Cerebellar cortex (tissue), 1 donor: ENCODE results near the gene TMPRSS9.
A peak's percentile ranks its signal among the peaks of the same experiment; 100 is the strongest.

Experiments used
- DNase-seq: peaks from one replicate; pipeline ENCODE4 v3.0.0-alpha.2; 2015; ENCODE audit warnings: low spot score

TMPRSS9 gene

GRCh38 chr19:2423071-2423914 is 63.2 kb downstream of the TMPRSS9 start:
- DNase-seq, result no peak

- no peak for DNase-seq
These were observed 64.0 kb downstream of the TMPRSS9 start for GRCh38 chr19:2423915-2424685.

- no peak for DNase-seq
These were observed 64.9 kb downstream of the TMPRSS9 start for GRCh38 chr19:2424686-2425621.

DNA sequence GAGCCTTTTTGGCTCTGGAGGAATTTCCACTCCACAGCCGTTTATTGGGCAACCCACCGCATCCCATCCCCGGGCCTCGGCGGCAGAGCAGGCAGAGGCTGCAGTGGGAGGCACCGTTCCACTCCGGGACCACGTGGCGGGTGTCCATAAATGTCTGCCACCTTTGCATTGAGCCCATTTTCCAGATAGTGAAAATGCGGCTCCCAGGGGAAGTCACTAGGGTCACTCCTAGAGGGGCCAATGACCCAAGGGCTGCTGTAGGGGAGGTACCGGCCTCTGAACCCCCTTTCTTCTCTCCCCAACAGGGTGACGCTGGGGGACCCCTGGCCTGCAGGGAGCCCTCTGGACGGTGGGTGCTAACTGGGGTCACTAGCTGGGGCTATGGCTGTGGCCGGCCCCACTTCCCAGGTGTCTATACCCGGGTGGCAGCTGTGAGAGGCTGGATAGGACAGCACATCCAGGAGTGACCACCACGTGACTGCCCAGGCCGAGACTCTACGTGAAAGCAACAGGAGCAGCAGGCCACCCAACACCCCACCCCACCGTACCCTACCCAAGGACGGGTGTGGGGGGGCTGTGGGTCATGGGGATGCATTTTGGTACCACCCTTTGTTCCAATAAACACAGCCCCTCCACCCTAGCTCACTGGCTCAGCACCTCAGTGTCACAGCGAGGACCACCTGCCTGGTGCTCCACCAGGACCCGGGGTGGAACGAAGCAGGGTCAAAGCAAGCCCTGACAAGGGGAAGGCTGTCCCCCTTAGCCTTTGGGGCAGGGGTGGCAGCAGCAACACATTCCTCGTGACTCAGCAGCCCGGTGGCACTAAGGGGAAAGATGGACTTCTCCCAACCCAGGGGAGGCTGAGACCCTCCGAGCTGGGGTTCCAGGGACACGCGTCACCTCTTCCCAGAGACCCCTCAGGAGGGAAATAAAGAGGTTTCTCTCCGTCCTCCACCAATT is 65.8 kb downstream of the TMPRSS9 start:
- DNase-seq, result no peak

GRCh38 chr19:2426611-2427428 is 66.8 kb downstream of the TMPRSS9 start:
- peak; percentile 21 for DNase-seq

GRCh38 chr19:2427429-2428320 is 67.6 kb downstream of the TMPRSS9 start, which contains the start of gene TIMM13:
TIMM13 (minus strand) TSS chr19:2427586; CDS start chr19:2427533, 53 bp downstream.
- peak; percentile 97 for DNase-seq

DNA sequence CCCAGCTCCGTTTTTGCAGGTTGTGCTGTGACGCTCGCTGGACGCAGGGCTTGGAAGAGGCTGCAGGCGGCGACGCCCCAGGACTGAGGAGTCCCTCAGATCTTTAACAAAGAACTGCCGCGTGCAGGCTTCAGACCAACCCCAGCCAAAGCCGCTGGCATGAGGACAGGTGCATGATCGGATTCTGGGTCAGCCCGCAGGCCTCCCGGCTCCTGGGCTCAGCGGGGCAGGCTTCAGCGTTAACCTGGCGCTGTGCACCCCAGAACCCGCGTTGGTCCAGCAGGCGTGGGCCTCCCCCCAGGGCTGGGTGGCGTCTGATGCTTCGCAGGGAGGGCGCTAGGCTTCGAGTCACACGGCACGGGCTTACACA is 68.2 kb downstream of the TMPRSS9 start:
- peak; percentile 71 for DNase-seq

DNA sequence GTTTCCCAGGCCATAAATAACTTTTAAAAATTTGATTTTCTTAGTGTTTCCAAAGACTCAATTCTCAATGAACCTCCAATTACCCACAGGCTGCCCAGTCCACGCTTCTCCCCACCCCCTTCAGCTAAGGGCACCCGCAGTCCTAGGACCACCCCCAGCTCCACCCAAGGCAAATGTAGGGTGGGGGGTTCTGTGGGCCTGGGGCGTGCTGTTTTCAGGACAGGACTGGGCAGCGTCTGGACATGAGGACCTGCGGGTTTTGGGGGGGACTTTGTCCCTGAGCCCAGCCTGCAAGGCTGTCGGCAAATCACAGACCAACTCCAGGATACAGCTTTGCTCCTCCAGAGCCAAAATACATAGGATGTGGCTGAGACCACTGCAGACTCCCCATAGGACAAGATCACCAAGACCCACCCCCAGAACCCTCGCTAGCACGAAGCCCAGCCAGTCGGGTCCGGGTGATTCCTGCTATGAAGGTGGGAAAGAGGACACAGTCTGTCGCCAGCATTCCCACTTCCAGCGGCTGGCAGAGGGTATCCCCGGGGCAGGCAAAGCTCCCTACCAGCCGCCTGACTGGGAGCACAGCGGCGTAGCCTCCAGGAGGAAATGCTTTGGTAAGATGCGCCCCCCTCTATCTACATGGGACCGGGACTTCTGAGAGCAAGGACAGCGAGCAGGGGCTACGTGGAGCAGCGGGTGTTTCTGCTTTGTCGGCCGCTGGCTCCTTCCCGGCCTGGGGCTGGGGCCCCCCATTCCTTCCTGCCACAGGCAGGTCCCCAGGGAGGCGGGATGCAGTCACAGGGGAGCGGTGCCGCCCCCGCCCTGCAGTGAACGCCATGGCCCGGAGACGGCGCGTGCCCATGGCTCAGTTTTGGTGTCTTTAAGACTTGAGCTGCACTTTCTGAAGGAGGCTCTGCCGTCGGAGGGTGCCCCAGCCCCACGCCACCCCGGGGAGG is 69.0 kb downstream of the TMPRSS9 start:
- peak; percentile 59 for DNase-seq

GRCh38 chr19:2429917-2430535 is 70.0 kb downstream of the TMPRSS9 start:
- DNase-seq, result no peak

- DNase-seq, result no peak
These were observed 71.4 kb downstream of the TMPRSS9 start for GRCh38 chr19:2431318-2432055.

- no peak for DNase-seq
These were observed 72.2 kb downstream of the TMPRSS9 start for GRCh38 chr19:2432131-2432848.

DNA sequence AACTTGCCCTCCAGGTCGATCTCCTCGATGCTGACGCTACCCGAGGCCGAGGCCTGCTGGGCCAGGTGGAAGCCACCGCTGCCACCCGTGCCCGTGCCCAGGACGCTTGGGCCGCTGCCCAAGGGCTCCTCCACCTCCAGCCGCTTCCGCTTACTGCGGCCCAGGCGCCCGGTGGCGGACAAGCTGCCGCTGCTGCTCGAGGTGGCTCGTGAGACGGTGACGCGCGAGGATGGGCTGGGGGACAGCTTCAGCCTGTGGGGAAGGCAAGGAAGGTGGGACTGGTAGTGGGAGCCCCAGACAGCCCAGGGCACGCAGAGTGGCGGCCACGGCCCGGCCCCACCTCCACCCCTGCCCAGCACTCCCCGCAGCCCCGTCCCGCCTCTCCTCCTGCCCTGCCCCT is 73.8 kb downstream of the TMPRSS9 start:
- DNase-seq, result no peak

DNA sequence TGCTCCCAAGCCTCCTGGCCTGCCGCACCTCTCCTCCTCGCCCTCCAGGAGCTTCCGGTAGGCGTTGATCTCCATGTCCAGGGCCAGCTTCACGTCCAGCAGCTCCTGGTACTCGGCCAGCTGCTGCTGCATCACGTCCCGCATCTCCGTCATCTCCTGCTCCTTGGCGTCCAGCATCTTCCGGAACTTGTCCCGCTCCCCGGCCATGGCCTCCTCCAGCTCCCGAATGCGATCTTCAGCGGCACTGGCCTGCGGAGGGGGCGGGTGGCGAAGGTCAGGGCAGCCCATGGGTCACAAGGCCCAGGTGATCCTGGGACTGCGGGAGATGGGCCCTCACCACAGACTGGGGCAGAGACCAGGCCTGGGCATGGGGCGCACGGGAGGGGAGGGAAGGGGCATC is 74.2 kb downstream of the TMPRSS9 start:
- DNase-seq, result no peak

DNA sequence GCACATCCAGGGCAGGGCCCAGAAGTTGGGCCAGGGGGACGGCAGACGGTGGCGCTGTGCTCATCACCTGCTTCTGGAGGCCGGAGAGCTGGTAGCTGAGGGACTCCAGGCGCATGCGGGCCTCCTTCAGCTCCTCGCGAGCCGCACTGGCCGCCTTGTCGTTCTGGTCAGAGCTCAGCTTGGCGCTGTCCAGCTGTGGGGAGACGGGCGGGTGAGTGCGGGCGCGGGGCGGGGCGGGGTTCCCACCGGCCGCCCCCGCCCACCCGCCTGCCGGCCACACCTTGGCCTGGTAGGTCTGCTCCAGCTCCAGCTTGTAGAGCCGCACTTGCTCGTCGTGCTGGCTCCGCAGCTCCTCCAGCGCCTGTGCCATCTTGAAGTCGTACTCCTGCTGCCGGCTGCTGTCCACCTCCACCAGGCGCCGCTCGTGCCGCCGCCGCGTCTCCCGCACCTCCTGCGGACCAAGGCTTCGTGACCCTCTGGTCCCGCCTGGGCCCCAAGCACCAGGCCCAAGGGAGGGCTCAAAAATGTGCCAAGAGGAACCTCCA is 74.7 kb downstream of the TMPRSS9 start:
- no peak for DNase-seq

GRCh38 chr19:2436384-2436783 is 76.3 kb downstream of the TMPRSS9 start:
- no peak for DNase-seq

DNA sequence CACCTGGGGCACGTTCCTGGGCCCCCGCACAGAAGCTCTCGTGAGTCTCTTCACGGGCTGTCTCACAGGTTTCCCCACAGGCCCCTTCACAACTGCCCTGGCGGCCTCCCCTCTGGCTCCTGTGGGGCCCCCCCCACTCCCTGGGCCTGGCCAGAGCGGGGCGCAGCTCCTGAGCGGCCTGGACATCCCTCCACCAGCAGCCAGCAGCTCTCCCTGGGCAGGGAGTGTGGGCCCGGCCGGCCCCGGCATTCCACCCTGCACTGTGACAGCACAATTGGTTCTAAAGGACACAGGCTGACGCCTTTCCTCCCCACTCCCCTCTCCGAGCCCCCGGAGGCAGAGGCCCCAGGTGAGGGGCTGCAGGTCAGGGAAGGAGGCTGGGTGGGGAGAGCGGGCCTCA is 76.9 kb downstream of the TMPRSS9 start:
- DNase-seq, result no peak
